GM23248 (cell line): ENCODE measurements around the gene HTR5A.

Experiments used
- EZH2 ChIP-seq: fragments of 200-600 bp; sonication (generic); IDR thresholded peaks from 2 replicates; pipeline ENCODE4 v1.6.1; 2018; ENCODE audit warnings: antibody characterized with exemption, mild to moderate bottlenecking; ENCODE audit not compliant: insufficient read depth, poor library complexity, severe bottlenecking
- EZH2phosphoT487 ChIP-seq: fragments of 200-600 bp; sonication (generic); IDR thresholded peaks from 2 replicates; pipeline ENCODE4 v1.6.1; 2018; ENCODE audit warnings: antibody characterized with exemption, moderate library complexity, mild to moderate bottlenecking, low read depth; ENCODE audit not compliant: insufficient read depth

DNA sequence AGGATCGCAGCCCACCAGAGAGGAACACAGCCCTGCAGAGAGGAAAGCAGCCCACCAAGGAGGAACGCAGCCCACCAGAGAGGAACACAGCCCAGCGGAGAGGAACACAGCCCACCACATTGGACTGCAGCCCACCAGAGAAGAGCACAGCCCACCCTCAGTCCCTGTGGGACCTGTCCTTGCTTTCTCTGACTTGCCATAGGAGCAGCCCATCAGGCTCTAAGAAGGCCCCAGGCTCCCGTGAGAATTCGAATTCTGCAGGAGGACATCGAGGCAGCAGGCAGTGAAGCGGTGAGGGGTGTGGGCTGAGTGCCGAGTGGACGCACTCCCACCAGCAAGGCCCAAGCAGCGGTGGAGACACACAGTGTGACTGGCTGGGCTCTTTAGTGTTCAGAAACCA, 59.1 kb downstream of the HTR5A start:
- TF ChIP-seq EZH2phosphoT487 (no peak), EZH2 (no peak)
